Osteoblast (primary cell): Measurements from ENCODE around the gene KNSTRN. TPM values are rescaled to one million over a fixed set of nuclear protein-coding genes. Genes with fewer than 3 reads are reported as not detected.

Source experiments
- DNase-seq: peaks from one replicate; pipeline ENCODE4 v3.0.0; 2011; ENCODE audit warnings: low spot score, mixed read lengths; ENCODE audit not compliant: insufficient read length; ENCODE audit errors: missing footprints
- H2AFZ ChIP-seq: 2 replicates; pipeline ENCODE4 v1.6.0; 2011; ENCODE audit warnings: mild to moderate bottlenecking, low read length
- H3K27ac ChIP-seq: 2 replicates; pipeline ENCODE4 v1.5.1; 2011; ENCODE audit warnings: mild to moderate bottlenecking, low read depth, low read length, moderate library complexity
- H3K27me3 ChIP-seq: 2 replicates; pipeline ENCODE4 v1.6.0; 2012; ENCODE audit warnings: mild to moderate bottlenecking, control low read depth, inconsistent platforms, low read length, moderate library complexity; ENCODE audit not compliant: insufficient read depth
- H3K36me3 ChIP-seq: 2 replicates; pipeline ENCODE4 v1.5.1; 2011; ENCODE audit warnings: mild to moderate bottlenecking, low read length, control low read depth, moderate library complexity; ENCODE audit not compliant: insufficient read depth
- H3K4me1 ChIP-seq: 2 replicates; pipeline ENCODE4 v1.5.1; 2011; ENCODE audit warnings: mild to moderate bottlenecking, low read length, control low read depth, moderate library complexity; ENCODE audit not compliant: insufficient read depth
- H3K4me2 ChIP-seq: 2 replicates; pipeline ENCODE4 v1.6.0; 2011; ENCODE audit warnings: mild to moderate bottlenecking, low read length; ENCODE audit not compliant: insufficient read depth
- H3K4me3 ChIP-seq: fragments of 200-600 bp; sonication (generic); 3 replicates; pipeline ENCODE4 v1.5.1; 2012; ENCODE audit warnings: mild to moderate bottlenecking, low read length, inconsistent platforms; ENCODE audit not compliant: insufficient read depth
- H3K79me2 ChIP-seq: 2 replicates; pipeline ENCODE4 v1.6.0; 2012; ENCODE audit warnings: mild to moderate bottlenecking, low read length, control low read depth, inconsistent platforms; ENCODE audit not compliant: insufficient read depth
- H3K9me3 ChIP-seq: 2 replicates; pipeline ENCODE4 v1.5.1; 2011; ENCODE audit warnings: low read depth, low read length, control low read depth
- H4K20me1 ChIP-seq: 2 replicates; pipeline ENCODE4 v1.6.0; 2012; ENCODE audit warnings: mild to moderate bottlenecking, low read length, control low read depth; ENCODE audit not compliant: insufficient read depth
- total RNA-seq: library from RNA; depleted of rRNA; stranded (reverse); fragments of >200 nt; gene quantifications from 2 replicates; pipeline ENCODE4 v1.2.3, GENCODE V29; 2012
- TF ChIP-seq, protein P1 (sequence below): IDR thresholded peaks from 2 replicates; pipeline ENCODE4 v1.5.1; 2011; ENCODE audit warnings: mild to moderate bottlenecking, low read depth, low read length, moderate library complexity; ENCODE audit errors: extremely low read depth

The KNSTRN gene
- total RNA-seq, 1 donor, result 19.9 TPM

DNA sequence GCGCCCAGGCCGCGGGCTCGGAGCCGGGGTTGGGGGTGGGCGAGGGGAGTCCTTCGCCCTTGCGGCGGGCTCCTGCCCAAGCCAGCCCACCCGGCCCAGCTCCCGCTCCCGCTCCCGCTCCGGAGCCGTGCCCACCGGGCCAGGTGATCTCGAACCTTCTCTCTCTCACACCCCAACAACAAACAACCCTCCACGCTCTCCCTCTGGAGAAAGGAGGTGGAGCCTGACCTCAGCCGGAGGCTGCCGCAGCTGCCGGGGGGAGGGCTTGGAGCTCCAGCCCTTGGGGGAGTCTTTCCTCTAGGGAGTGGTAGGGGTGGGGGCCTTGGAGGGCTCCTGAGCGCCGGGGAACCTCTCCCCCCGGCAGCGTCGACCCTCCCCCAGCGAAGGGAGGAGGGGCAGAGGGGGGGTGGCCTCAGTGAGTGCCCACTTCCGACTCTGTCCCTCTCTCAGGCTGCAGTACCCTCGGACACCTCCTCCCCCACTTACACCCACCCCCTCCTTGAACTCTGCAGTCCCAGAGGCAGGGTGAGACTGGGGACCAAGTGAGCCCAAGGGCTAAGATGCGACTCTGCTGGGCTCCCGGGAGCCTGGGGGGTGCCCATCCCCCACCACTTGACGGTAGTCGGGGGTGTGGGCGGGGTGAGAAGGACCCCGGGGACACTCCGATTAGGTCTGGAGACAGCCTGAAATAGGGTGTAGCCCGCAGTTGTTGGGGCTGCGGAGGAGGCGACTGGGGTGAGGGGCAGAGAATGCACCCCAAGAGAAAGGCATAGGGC is 53.8 kb downstream of the KNSTRN start:
- no peaks in the 10 kb centered on the region for H3K36me3 ChIP-seq
- peaks cover 69% of the 10 kb centered on the region for H3K27me3 ChIP-seq
- H3K4me2 ChIP-seq, result peak overlapping the region; percentile 65
- peak; percentile 90 for DNase-seq
- no peak overlapping the region for H2AFZ ChIP-seq
- no peaks in the 10 kb centered on the region for H3K79me2 ChIP-seq
- H3K27ac ChIP-seq, result no peak overlapping the region
- peaks cover 9% of the 10 kb centered on the region for H3K4me1 ChIP-seq
- peak overlapping the region; percentile 56 for H3K4me3 ChIP-seq
- no peaks in the 10 kb centered on the region for H4K20me1 ChIP-seq
- TF ChIP-seq, protein P1, sequence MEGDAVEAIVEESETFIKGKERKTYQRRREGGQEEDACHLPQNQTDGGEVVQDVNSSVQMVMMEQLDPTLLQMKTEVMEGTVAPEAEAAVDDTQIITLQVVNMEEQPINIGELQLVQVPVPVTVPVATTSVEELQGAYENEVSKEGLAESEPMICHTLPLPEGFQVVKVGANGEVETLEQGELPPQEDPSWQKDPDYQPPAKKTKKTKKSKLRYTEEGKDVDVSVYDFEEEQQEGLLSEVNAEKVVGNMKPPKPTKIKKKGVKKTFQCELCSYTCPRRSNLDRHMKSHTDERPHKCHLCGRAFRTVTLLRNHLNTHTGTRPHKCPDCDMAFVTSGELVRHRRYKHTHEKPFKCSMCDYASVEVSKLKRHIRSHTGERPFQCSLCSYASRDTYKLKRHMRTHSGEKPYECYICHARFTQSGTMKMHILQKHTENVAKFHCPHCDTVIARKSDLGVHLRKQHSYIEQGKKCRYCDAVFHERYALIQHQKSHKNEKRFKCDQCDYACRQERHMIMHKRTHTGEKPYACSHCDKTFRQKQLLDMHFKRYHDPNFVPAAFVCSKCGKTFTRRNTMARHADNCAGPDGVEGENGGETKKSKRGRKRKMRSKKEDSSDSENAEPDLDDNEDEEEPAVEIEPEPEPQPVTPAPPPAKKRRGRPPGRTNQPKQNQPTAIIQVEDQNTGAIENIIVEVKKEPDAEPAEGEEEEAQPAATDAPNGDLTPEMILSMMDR, result no peak
- H3K9me3 ChIP-seq, result no peaks in the 10 kb centered on the region

DNA sequence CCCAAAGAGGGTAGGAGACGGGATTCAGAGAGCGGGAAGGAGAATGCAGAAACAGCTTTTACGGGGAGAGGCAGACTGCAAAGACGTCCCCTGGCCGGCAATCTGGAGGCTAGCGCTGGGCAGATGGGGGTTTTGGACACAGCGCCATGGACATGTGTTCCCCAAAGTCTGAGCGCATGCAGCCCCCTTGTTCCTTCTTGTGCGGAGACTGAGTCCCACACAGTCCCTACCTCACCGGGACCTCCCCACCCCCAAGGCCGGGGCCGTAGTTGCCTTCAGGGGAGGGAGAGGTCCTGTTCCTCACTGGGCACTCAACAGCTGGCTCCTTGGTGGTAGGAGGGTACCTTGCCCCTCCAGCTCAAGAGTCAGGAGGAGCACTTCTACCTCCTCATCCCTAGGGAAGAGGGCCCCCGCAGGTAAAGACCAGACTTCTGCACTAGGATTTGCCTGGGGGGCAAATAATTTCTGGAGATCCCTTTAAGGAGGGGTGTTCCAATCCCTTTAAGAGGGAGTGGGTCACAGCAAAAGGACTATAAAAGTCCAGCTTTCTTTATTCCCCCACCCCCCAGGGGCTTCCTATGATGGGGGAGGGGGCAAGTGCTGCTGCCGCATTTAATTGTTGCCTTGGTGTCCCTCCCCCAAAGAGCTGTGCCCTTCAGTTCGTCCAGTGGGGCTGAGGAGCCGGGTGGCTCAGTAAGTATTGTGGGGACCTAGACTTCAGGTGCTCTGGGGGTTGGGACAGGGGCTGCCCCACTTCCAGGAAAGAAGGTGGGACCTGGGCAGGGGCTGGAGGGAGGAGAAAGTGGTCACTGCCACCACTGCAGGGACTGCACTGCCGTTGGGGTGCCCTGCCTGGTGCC is 54.6 kb downstream of the KNSTRN start:
- Histone ChIP-seq H3K27me3 (peaks cover 69% of the 10 kb centered on the region), H3K27ac (no peak overlapping the region), H3K79me2 (peaks cover 4% of the 10 kb centered on the region), H3K36me3 (no peaks in the 10 kb centered on the region), H3K4me1 (peaks cover 9% of the 10 kb centered on the region), H4K20me1 (peaks cover 2% of the 10 kb centered on the region), H3K4me3 (peak overlapping the region; percentile 56), H2AFZ (no peak overlapping the region), H3K4me2 (peak overlapping the region; percentile 65), H3K9me3 (no peaks in the 10 kb centered on the region)
- peak; percentile 91 for DNase-seq
- TF ChIP-seq, protein P1, result no peak

DNA sequence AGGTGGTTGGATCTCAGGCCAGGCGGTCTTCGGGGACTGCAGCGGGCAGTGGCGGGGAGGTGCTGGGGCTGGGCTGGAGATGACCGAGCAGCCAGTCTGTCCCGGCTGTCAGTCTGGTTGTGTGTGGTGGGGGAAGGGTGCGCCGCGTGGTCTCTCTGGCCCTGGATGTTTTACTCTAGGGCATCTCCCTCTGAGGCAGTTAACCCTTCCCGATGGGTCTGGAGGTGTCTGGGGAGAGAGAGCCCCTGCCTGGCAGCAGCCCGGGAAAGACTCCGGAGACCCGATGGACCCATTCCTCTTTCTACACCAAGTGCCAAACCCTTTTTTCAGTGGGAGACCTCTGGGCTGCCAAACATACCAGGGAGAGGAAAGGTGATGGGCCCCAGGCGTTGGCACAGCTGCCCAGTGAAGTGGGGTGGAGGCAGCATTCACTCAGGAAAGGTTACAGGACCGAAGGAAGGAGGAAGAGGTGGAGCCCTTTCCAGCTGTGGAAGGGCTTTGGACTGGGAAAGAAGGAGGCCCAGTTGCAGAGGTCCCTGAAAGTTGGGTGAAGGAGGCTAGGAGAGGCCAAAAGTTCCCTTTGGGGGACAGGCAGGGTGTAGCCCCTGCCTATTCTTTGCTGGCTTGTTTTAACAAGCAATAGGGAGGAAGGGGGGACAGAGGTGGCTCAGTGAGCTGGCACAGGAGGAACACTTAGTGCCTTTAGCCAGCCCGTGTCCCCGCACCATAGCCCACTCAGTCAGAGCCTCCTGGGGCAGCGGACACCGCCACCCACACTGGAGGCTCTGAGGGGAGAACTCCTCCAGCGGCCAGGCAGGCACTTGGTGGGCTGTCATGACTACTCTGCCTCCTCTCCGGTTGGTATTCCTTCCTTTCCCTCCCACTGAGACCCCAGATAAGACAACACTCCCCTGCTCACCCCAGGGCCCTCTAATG is 55.5 kb downstream of the KNSTRN start:
- peaks cover 10% of the 10 kb centered on the region for H3K79me2 ChIP-seq
- H3K27me3 ChIP-seq, result peaks cover 67% of the 10 kb centered on the region
- no peak overlapping the region for H2AFZ ChIP-seq
- no peak overlapping the region for H3K4me2 ChIP-seq
- H3K4me1 ChIP-seq, result peaks cover 9% of the 10 kb centered on the region
- no peaks in the 10 kb centered on the region for H3K9me3 ChIP-seq
- TF ChIP-seq, protein P1, result no peak
- H4K20me1 ChIP-seq, result peaks cover 10% of the 10 kb centered on the region
- H3K27ac ChIP-seq, result no peak overlapping the region
- no peaks in the 10 kb centered on the region for H3K36me3 ChIP-seq
- peak; percentile 89 for DNase-seq
- no peak overlapping the region for H3K4me3 ChIP-seq
